ENCODE data around the gene SRPK3.

The SRPK3 gene

GRCh38 chrX:153776611-153777045 lies 4.2 kb upstream of the SRPK3 start:
- no peak for TF ChIP-seq CTCF (conservative IDR thresholded peaks at IDR 0.05)
- no peak overlapping the region for H3K27ac ChIP-seq

- no peak overlapping the region for H3K27ac ChIP-seq
- no peak for TF ChIP-seq CTCF (conservative IDR thresholded peaks at IDR 0.05)
Measured at GRCh38 chrX:153777261-153778090, 3.4 kb upstream of the SRPK3 start.

- no peak for TF ChIP-seq CTCF (conservative IDR thresholded peaks at IDR 0.05)
- no peak overlapping the region for H3K27ac ChIP-seq
Measured at GRCh38 chrX:153778181-153778580, 2.7 kb upstream of the SRPK3 start.

GRCh38 chrX:153778684-153779101 lies 2.1 kb upstream of the SRPK3 start:
- TF ChIP-seq CTCF (conservative IDR thresholded peaks at IDR 0.05): peak; percentile 61
- no peak overlapping the region for H3K27ac ChIP-seq

GRCh38 chrX:153779891-153780677 lies 757 bp upstream of the SRPK3 start:
- H3K27ac ChIP-seq: no peak overlapping the region
- TF ChIP-seq CTCF (conservative IDR thresholded peaks at IDR 0.05): no peak

GRCh38 chrX:153781428-153782047 lies 697 bp downstream of the SRPK3 start:
- no peak for TF ChIP-seq CTCF (conservative IDR thresholded peaks at IDR 0.05)
- no peak overlapping the region for H3K27ac ChIP-seq

GRCh38 chrX:153782313-153782712 lies 1.5 kb downstream of the SRPK3 start:
- H3K27ac ChIP-seq: no peak overlapping the region
- TF ChIP-seq CTCF (conservative IDR thresholded peaks at IDR 0.05): no peak

Data from VCaP (cell line).